ENCODE results near the gene BTNL2.
A peak's percentile ranks its signal among the peaks of the same experiment; 100 is the strongest.
"Not testable (repeated sequence)": the region's sequence is repeated elsewhere in the genome, so short reads cannot be mapped to it uniquely, and the experiment has no call there.

Gene BTNL2

GRCh38 chr6:32406857-32407256 lies at the start of gene BTNL2:
Gene BTNL2 (minus strand): TSS chr6:32407181. CDS start chr6:32407123, 58 bp downstream.
- DNase-seq (ENCODE audit: low read depth in 2 of 2): no peak

GRCh38 chr6:32449088-32449736 lies 42.2 kb upstream of the BTNL2 start:
- DNase-seq (ENCODE audit: low read depth in 2 of 2): no peak

- no peak for DNase-seq (ENCODE audit: low read depth in 2 of 2)
Measured at GRCh38 chr6:32447932-32448331, 41.0 kb upstream of the BTNL2 start.

- no peak for DNase-seq (ENCODE audit: low read depth in 2 of 2)
Measured at GRCh38 chr6:32445321-32445854, 38.4 kb upstream of the BTNL2 start.

GRCh38 chr6:32444433-32444832 lies 37.5 kb upstream of the BTNL2 start:
- no peak for DNase-seq (ENCODE audit: low read depth in 2 of 2)

GRCh38 chr6:32442977-32443552 lies 36.1 kb upstream of the BTNL2 start:
- no peak for DNase-seq (ENCODE audit: low read depth in 2 of 2)

GRCh38 chr6:32442243-32442667 lies 35.3 kb upstream of the BTNL2 start:
- DNase-seq (ENCODE audit: low read depth in 2 of 2): no peak

GRCh38 chr6:32439602-32440214 lies 32.7 kb upstream of the BTNL2 start, which contains the start of gene HLA-DRA:
Gene HLA-DRA (plus strand): TSS chr6:32439887. CDS start chr6:32439951, 64 bp downstream.
- peak in 1 of 2 donors; percentile 36 for DNase-seq (ENCODE audit: low read depth in 2 of 2)

- no peak for DNase-seq (ENCODE audit: low read depth in 2 of 2)
Measured at GRCh38 chr6:32439139-32439538, 32.2 kb upstream of the BTNL2 start.

GRCh38 chr6:32436995-32437836 lies 30.2 kb upstream of the BTNL2 start:
- DNase-seq (ENCODE audit: low read depth in 2 of 2): no peak

GRCh38 chr6:32436186-32436585 lies 29.2 kb upstream of the BTNL2 start:
- no peak for DNase-seq (ENCODE audit: low read depth in 2 of 2)

GRCh38 chr6:32433950-32434349 lies 27.0 kb upstream of the BTNL2 start:
- DNase-seq (ENCODE audit: low read depth in 2 of 2): not testable (repeated sequence)

- no peak for DNase-seq (ENCODE audit: low read depth in 2 of 2)
Measured at GRCh38 chr6:32432050-32432450, 25.1 kb upstream of the BTNL2 start.

GRCh38 chr6:32431142-32431541 lies 24.2 kb upstream of the BTNL2 start:
- no peak for DNase-seq (ENCODE audit: low read depth in 2 of 2)

- DNase-seq (ENCODE audit: low read depth in 2 of 2): no peak
Measured at GRCh38 chr6:32430179-32430578, 23.2 kb upstream of the BTNL2 start.

- no peak for DNase-seq (ENCODE audit: low read depth in 2 of 2)
Measured at GRCh38 chr6:32427934-32428474, 21.0 kb upstream of the BTNL2 start.

GRCh38 chr6:32427218-32427617 lies 20.2 kb upstream of the BTNL2 start:
- no peak for DNase-seq (ENCODE audit: low read depth in 2 of 2)

- no peak for DNase-seq (ENCODE audit: low read depth in 2 of 2)
Measured at GRCh38 chr6:32426338-32426737, 19.4 kb upstream of the BTNL2 start.

GRCh38 chr6:32424589-32425300 lies 17.8 kb upstream of the BTNL2 start:
- DNase-seq (ENCODE audit: low read depth in 2 of 2): no peak

GRCh38 chr6:32416036-32416435 lies 9.1 kb upstream of the BTNL2 start:
- no peak for DNase-seq (ENCODE audit: low read depth in 2 of 2)

- peak; percentile 71 to 73 for DNase-seq (ENCODE audit: low read depth in 2 of 2)
Measured at GRCh38 chr6:32415521-32416019, 8.6 kb upstream of the BTNL2 start.

Data from stimulated activated CD4-positive, alpha-beta T cell treated with anti-CD3 and anti-CD28 coated beads, Interleukin-1b, Interleukin-23, amount 100 ng/mL, for 4 hours (primary cell).